GM23248 (cell line): ENCODE measurements around the gene H3-3A.

ENCODE experiments used
- EZH2 ChIP-seq: fragments of 200-600 bp; sonication (generic); IDR thresholded peaks from 2 replicates; pipeline ENCODE4 v1.6.1; 2018; ENCODE audit warnings: antibody characterized with exemption, mild to moderate bottlenecking; ENCODE audit not compliant: insufficient read depth, poor library complexity, severe bottlenecking
- EZH2phosphoT487 ChIP-seq: fragments of 200-600 bp; sonication (generic); IDR thresholded peaks from 2 replicates; pipeline ENCODE4 v1.6.1; 2018; ENCODE audit warnings: antibody characterized with exemption, moderate library complexity, mild to moderate bottlenecking, low read depth; ENCODE audit not compliant: insufficient read depth

- TF ChIP-seq EZH2phosphoT487 (no peak), EZH2 (no peak)
Measured at GRCh38 chr1:226021801-226022200, 40.7 kb upstream of the H3-3A start.
